ENCODE results near the gene CXCR2. TPM values are rescaled to one million over a fixed set of nuclear protein-coding genes. Genes with fewer than 3 reads are reported as not detected.

CXCR2 gene
- total and polyA plus RNA-seq, 4 donors, result 0.47 to 1.8 (median 0.97) TPM

DNA sequence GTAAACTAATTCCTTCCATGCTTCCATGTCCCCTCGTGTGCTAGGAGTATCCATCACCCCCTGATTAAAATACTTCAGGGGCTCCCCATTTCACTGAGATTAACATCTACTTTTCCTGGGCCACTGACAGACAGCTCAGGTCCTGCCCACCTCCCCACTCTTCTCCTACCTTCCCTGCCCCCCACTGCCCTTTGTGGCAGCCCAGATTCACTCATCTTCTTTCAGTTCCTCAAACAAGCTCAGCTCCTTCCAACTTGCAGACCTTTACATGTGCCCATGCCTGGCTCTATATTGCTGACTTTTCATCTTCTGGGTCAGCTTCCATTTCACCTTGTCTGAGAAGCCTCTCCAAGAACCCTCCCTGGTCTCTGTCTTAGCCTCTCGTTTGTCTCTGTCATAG, 44.8 kb upstream of the CXCR2 start (continued):
- TF ChIP-seq, protein P1, sequence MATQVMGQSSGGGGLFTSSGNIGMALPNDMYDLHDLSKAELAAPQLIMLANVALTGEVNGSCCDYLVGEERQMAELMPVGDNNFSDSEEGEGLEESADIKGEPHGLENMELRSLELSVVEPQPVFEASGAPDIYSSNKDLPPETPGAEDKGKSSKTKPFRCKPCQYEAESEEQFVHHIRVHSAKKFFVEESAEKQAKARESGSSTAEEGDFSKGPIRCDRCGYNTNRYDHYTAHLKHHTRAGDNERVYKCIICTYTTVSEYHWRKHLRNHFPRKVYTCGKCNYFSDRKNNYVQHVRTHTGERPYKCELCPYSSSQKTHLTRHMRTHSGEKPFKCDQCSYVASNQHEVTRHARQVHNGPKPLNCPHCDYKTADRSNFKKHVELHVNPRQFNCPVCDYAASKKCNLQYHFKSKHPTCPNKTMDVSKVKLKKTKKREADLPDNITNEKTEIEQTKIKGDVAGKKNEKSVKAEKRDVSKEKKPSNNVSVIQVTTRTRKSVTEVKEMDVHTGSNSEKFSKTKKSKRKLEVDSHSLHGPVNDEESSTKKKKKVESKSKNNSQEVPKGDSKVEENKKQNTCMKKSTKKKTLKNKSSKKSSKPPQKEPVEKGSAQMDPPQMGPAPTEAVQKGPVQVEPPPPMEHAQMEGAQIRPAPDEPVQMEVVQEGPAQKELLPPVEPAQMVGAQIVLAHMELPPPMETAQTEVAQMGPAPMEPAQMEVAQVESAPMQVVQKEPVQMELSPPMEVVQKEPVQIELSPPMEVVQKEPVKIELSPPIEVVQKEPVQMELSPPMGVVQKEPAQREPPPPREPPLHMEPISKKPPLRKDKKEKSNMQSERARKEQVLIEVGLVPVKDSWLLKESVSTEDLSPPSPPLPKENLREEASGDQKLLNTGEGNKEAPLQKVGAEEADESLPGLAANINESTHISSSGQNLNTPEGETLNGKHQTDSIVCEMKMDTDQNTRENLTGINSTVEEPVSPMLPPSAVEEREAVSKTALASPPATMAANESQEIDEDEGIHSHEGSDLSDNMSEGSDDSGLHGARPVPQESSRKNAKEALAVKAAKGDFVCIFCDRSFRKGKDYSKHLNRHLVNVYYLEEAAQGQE (IDR thresholded peaks at IDR 0.05), result no peak
- TF ChIP-seq, protein P2, sequence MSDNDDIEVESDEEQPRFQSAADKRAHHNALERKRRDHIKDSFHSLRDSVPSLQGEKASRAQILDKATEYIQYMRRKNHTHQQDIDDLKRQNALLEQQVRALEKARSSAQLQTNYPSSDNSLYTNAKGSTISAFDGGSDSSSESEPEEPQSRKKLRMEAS (IDR thresholded peaks at IDR 0.05), result no peak
- no peak for TF ChIP-seq FOXA1 (IDR thresholded peaks at IDR 0.05)
- TF ChIP-seq, protein P3, sequence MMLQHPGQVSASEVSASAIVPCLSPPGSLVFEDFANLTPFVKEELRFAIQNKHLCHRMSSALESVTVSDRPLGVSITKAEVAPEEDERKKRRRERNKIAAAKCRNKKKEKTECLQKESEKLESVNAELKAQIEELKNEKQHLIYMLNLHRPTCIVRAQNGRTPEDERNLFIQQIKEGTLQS (IDR thresholded peaks at IDR 0.05), result no peak

DNA sequence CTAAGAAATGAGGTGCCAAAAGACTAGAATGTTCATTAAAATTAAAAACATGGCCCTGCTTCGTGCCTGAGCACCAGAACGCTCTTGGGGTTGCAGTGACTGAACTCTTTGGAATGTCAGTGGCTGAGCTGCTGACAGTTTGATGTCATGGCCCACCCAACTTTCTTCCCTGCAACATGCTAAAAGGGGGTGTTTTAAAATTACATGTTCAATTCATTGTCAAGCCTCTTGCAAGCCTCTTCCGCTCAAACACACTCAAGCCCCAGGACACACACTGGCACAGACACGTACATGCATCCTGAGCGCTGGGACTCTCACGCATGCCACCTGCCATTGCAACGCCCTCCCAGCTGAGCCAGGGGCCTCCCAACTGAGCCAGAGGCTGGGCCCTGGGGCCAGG, 44.1 kb upstream of the CXCR2 start:
- no peaks in the 10 kb centered on the region for H3K36me3 ChIP-seq (ENCODE audit: control insufficient read depth in 4 of 4, insufficient read depth in 3 of 4, low read depth in 1 of 4, low read length in 3 of 4)
- H3K4me3 ChIP-seq (ENCODE audit: low read depth in 1 of 3, low read length in 3 of 3), result no peak overlapping the region
- WGBS, result 86% methylated on average over 7 of the region's 7 CpGs
- no peak overlapping the region for H3K9ac ChIP-seq (ENCODE audit: low read depth in 1 of 2, low read length in 2 of 2)
- no peak for DNase-seq (ENCODE audit: low spot score)
- no peaks in the 10 kb centered on the region for H3K4me1 ChIP-seq (ENCODE audit: control insufficient read depth in 4 of 4, insufficient read depth in 4 of 4, low read length in 3 of 4)
- H3K27ac ChIP-seq (ENCODE audit: low read depth in 1 of 2, low read length in 2 of 2), result no peak overlapping the region
- H3K27me3 ChIP-seq (ENCODE audit: control insufficient read depth in 4 of 4, insufficient read depth in 4 of 4, low read length in 3 of 4), result no peaks in the 10 kb centered on the region
- TF ChIP-seq GABPA (IDR thresholded peaks at IDR 0.05 in 1 of 2, conservative IDR thresholded peaks at IDR 0.05 in 1 of 2) (no peak), RAD21 (IDR thresholded peaks at IDR 0.05) (no peak), HNF4G (IDR thresholded peaks at IDR 0.05) (no peak), JUND (IDR thresholded peaks at IDR 0.05) (no peak), SP1 (IDR thresholded peaks at IDR 0.05) (no peak), TAF1 (conservative IDR thresholded peaks at IDR 0.05) (no peak), YY1 (IDR thresholded peaks at IDR 0.05) (no peak), FOXA1 (IDR thresholded peaks at IDR 0.05) (no peak), HNF4A (conservative IDR thresholded peaks at IDR 0.05) (no peak), EGR1 (IDR thresholded peaks at IDR 0.05; ENCODE audit: low read depth in 2 of 2) (no peak), RXRA (IDR thresholded peaks at IDR 0.05) (no peak), FOXA2 (IDR thresholded peaks at IDR 0.05) (no peak)
- TF ChIP-seq, protein P1 (IDR thresholded peaks at IDR 0.05), result no peak
- TF ChIP-seq, protein P4, sequence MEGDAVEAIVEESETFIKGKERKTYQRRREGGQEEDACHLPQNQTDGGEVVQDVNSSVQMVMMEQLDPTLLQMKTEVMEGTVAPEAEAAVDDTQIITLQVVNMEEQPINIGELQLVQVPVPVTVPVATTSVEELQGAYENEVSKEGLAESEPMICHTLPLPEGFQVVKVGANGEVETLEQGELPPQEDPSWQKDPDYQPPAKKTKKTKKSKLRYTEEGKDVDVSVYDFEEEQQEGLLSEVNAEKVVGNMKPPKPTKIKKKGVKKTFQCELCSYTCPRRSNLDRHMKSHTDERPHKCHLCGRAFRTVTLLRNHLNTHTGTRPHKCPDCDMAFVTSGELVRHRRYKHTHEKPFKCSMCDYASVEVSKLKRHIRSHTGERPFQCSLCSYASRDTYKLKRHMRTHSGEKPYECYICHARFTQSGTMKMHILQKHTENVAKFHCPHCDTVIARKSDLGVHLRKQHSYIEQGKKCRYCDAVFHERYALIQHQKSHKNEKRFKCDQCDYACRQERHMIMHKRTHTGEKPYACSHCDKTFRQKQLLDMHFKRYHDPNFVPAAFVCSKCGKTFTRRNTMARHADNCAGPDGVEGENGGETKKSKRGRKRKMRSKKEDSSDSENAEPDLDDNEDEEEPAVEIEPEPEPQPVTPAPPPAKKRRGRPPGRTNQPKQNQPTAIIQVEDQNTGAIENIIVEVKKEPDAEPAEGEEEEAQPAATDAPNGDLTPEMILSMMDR (IDR thresholded peaks at IDR 0.05; ENCODE audit: low read depth, low read length, missing input control), result no peak
- TF ChIP-seq, protein P3 (IDR thresholded peaks at IDR 0.05), result no peak
- H3K9me3 ChIP-seq (ENCODE audit: control insufficient read depth in 4 of 4, low read length in 3 of 4), result peaks cover 0 to 8% (median 5%) of the 10 kb centered on the region in 4 donors
